SU-DHL-6 (cell line): ENCODE results near the gene DNAAF5.

Source experiments
- CTCF ChIP-seq: fragments of 200-600 bp; sonication (generic); IDR thresholded peaks from one replicate; pipeline ENCODE4 v1.5.1; 2017; ENCODE audit warnings: antibody characterized with exemption, mild to moderate bottlenecking, low read length, moderate library complexity; ENCODE audit not compliant: insufficient read depth, poor library complexity, severe bottlenecking
- EZH2phosphoT487 ChIP-seq: fragments of 200-600 bp; sonication (generic), shearing (Covaris generic); conservative IDR thresholded peaks from 2 replicates; pipeline ENCODE4 v1.6.1; 2018; ENCODE audit warnings: mild to moderate bottlenecking, antibody characterized with exemption, low read length, moderate library complexity, mixed read lengths

DNA sequence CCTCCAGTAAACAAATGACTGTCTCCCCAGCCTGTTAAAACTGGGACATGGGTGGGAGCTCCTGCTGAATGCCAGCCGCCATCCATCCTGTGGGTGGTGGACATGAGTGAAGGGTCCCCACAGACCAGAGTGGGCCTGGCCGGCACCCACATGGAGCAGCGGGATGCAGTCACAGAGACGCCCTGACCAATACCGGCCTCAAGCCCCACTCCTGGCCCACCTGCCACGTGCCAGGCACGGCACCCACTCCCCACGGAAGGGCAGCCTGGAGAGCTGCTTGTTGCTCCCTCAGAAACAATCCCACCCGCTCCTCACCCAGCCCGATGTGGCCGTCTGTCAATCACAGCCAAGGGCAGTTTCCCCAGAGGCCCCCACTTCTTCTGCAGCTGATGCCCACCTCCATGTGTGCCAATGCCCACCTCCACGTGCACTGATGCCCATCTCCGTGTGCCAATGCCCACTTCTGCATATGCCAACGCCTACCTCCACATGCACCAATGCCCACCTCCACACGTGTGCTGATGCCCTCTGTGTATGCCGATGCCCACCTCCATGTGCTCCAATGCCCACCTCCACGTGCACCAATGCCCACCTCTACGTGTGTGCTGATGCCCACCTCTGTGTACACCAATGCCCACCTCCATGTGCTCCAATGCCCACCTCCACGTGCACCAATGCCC is 42.8 kb upstream of the DNAAF5 start:
- TF ChIP-seq CTCF (no peak), EZH2phosphoT487 (no peak)
